RWPE2 (cell line): ENCODE results near the gene PCDHGA7.
A peak's percentile ranks its signal among the peaks of the same experiment; 100 is the strongest.
"Not testable (repeated sequence)": the region's sequence is repeated elsewhere in the genome, so short reads cannot be mapped to it uniquely, and the experiment has no call there.

Source experiments
- ATAC-seq: fragments of 200-7000 bp; cut with Tn5 transposase; 3 replicates; pipeline ENCODE4 v1.9.1; 2021; ENCODE audit warnings: low read depth
- DNase-seq: peaks from one replicate; pipeline ENCODE4 v3.0.0-alpha.2; 2020; ENCODE audit warnings: low spot score
- H3K27ac ChIP-seq: fragments of 450-650 bp; 2 replicates; pipeline ENCODE4 v1.5.1; 2017; ENCODE audit warnings: mild to moderate bottlenecking; ENCODE audit not compliant: poor library complexity, severe bottlenecking
- H3K27me3 ChIP-seq: fragments of 250-450 bp; sonication (Bioruptor Pico); 2 replicates; pipeline ENCODE4 v1.5.1; 2021; ENCODE audit warnings: mild to moderate bottlenecking, moderate library complexity; ENCODE audit not compliant: insufficient read depth, poor library complexity, severe bottlenecking
- H3K36me3 ChIP-seq: fragments of 250-450 bp; sonication (Bioruptor Pico); 2 replicates; pipeline ENCODE4 v1.5.1; 2020; ENCODE audit warnings: low read depth, mild to moderate bottlenecking, moderate library complexity
- H3K4me1 ChIP-seq: fragments of 250-450 bp; sonication (Bioruptor Pico); 2 replicates; pipeline ENCODE4 v1.5.1; 2021; ENCODE audit warnings: mild to moderate bottlenecking, moderate library complexity; ENCODE audit not compliant: insufficient read depth, poor library complexity, severe bottlenecking
- H3K4me3 ChIP-seq: fragments of 250-450 bp; sonication (Bioruptor Pico); 2 replicates; pipeline ENCODE4 v1.5.1; 2021; ENCODE audit warnings: mild to moderate bottlenecking, moderate library complexity; ENCODE audit not compliant: severe bottlenecking
- H3K9me3 ChIP-seq: fragments of 250-450 bp; sonication (Bioruptor Pico); 2 replicates; pipeline ENCODE4 v1.5.1; 2021; ENCODE audit warnings: mild to moderate bottlenecking, moderate library complexity; ENCODE audit not compliant: severe bottlenecking
- CTCF ChIP-seq: fragments of 450-650 bp; IDR thresholded peaks from one replicate; pipeline ENCODE4 v1.5.1; 2017; ENCODE audit warnings: mild to moderate bottlenecking, moderate library complexity; ENCODE audit not compliant: poor library complexity, severe bottlenecking

The PCDHGA7 gene

GRCh38 chr5:141427783-141428426 is 45.4 kb downstream of the PCDHGA7 start:
- H3K9me3 ChIP-seq, result peaks cover 60% of the 10 kb centered on the region

GRCh38 chr5:141430332-141431113 is 48.0 kb downstream of the PCDHGA7 start, which contains the start of gene PCDHGA12:
TSS of gene PCDHGA12 (plus strand) at chr5:141430507. CDS start at chr5:141430760, 253 bp downstream.
- Histone ChIP-seq H3K4me3 (peak within 1 kb of the TSS; percentile 17), H3K9me3 (peaks cover 45% of the 10 kb centered on the region), H3K36me3 (no peaks in the 10 kb centered on the region), H3K4me1 (no peaks in the 10 kb centered on the region), H3K27me3 (peaks cover 13% of the 10 kb centered on the region), H3K27ac (no peak within 1 kb of the TSS)
- ATAC-seq (peak; percentile 86), DNase-seq (no peak)
- peak; percentile 81 for TF ChIP-seq CTCF

More at GRCh38 chr5:141427783-141428426, 45.4 kb downstream of the PCDHGA7 start:
- ATAC-seq (no peak), DNase-seq (no peak)
- no peak for TF ChIP-seq CTCF
- no peaks in the 10 kb centered on the region for H3K4me1 ChIP-seq
- H3K36me3 ChIP-seq, result no peaks in the 10 kb centered on the region
- H3K4me3 ChIP-seq, result no peak overlapping the region
- peaks cover 13% of the 10 kb centered on the region for H3K27me3 ChIP-seq
- no peak overlapping the region for H3K27ac ChIP-seq

GRCh38 chr5:141431286-141431685 is 48.7 kb downstream of the PCDHGA7 start:
- TF ChIP-seq CTCF, result no peak
- ATAC-seq (no peak), DNase-seq (no peak)
- peaks cover 40% of the 10 kb centered on the region for H3K9me3 ChIP-seq
- H3K36me3 ChIP-seq, result no peaks in the 10 kb centered on the region
- H3K4me1 ChIP-seq, result no peaks in the 10 kb centered on the region
- no peak overlapping the region for H3K4me3 ChIP-seq
- no peak overlapping the region for H3K27ac ChIP-seq
- H3K27me3 ChIP-seq, result peaks cover 13% of the 10 kb centered on the region

GRCh38 chr5:141432308-141432707 is 49.8 kb downstream of the PCDHGA7 start:
- H3K27ac ChIP-seq, H3K4me1 ChIP-seq, H3K4me3 ChIP-seq, H3K27me3 ChIP-seq, DNase-seq, ATAC-seq, H3K36me3 ChIP-seq: not testable (repeated sequence)
- H3K9me3 ChIP-seq, result peaks cover 36% of the 10 kb centered on the region

GRCh38 chr5:141432726-141433125 is 50.2 kb downstream of the PCDHGA7 start:
- H3K4me1 ChIP-seq, H3K36me3 ChIP-seq, H3K27me3 ChIP-seq, ATAC-seq, H3K4me3 ChIP-seq, H3K27ac ChIP-seq, DNase-seq: not testable (repeated sequence)
- H3K9me3 ChIP-seq, result peaks cover 32% of the 10 kb centered on the region
